C4-2B (cell line): Measurements from ENCODE around the gene SH3RF3.

Source experiments
- H3K27ac ChIP-seq: fragments of 450-650 bp; 2 replicates; pipeline ENCODE4 v1.5.1; 2017
- CTCF ChIP-seq: fragments of 450-650 bp; conservative IDR thresholded peaks from 2 replicates; pipeline ENCODE4 v1.5.1; 2017; ENCODE audit warnings: mild to moderate bottlenecking
- ZFX ChIP-seq: fragments of 450-650 bp; IDR thresholded peaks from 2 replicates; pipeline ENCODE4 v1.6.1; 2017

The SH3RF3 gene

GRCh38 chr2:109171444-109172334 is 42.7 kb downstream of the SH3RF3 start:
- TF ChIP-seq ZFX (no peak), CTCF (no peak)
- H3K27ac ChIP-seq = no peak overlapping the region

- no peak for TF ChIP-seq ZFX
- no peak for TF ChIP-seq CTCF
- H3K27ac ChIP-seq = no peak overlapping the region
Measured at GRCh38 chr2:109172556-109173105, 43.6 kb downstream of the SH3RF3 start.

- no peak overlapping the region for H3K27ac ChIP-seq
- TF ChIP-seq CTCF = no peak
- TF ChIP-seq ZFX = no peak
Measured at GRCh38 chr2:109173311-109174171, 44.5 kb downstream of the SH3RF3 start.

- H3K27ac ChIP-seq = no peak overlapping the region
- TF ChIP-seq CTCF (no peak), ZFX (no peak)
Measured at GRCh38 chr2:109174214-109174613, 45.2 kb downstream of the SH3RF3 start.

- TF ChIP-seq CTCF (no peak), ZFX (no peak)
- H3K27ac ChIP-seq = no peak overlapping the region; the same call in 1 of the 2 replicates
Measured at GRCh38 chr2:109174626-109175349, 45.8 kb downstream of the SH3RF3 start.

GRCh38 chr2:109175350-109175678 is 46.3 kb downstream of the SH3RF3 start:
- TF ChIP-seq CTCF (no peak), ZFX (no peak)
- H3K27ac ChIP-seq = no peak overlapping the region; the same call in 1 of the 2 replicates
